ENCODE data around the gene ARMS2.

ARMS2 gene

DNA sequence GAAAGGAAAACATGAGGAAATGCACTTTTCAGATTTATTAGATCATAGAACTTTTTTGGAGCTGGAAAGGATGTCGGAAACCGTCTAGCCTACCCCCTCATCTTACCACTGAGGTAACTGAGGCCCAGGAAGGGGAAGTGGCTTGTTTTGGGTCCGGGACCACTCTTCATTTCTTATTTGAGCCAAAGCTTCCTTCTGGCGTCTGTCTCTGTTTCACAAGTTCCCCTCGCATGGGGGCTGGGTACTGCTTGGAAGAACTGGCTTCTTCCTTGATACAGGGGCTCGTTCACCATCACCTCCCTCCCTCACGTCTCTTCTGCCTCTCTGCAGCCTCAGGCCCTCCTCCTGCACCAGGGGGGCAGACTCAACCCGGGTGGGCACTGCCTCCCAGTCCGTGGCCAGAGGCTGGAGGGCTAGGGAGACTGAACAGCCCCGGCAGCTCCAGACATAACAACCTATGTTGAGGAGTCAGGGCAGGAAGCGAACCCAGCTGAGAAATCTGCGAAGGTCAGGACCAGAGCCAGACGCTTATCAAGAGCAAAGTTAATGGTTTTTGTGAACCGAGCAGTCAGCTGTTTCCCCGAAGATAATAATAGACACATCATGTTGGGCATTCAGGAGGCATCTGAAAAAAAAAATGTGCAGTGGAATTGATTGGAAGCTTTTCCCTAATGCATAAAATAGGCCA lies 19.8 kb downstream of the ARMS2 start:
- DNase-seq: no peak

DNA sequence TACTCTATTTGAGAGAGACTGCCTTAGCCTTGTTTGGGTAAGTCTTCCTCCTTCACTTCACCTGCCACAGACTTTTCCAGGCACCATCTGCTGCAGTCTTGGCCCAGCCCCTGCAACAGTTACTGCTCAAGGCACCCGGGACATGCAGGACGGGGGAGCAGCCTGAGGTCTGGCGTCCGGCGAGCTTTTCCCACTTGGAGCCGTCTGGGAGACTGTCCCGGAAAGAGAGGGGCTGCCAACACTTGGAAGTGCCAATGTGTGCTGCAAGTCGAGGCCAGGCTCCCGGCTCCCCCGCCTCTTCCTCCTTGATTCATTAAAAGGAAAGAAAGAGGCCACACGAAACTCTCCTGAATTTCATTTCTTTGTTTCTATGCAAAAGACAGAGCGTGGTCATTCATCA lies 20.6 kb downstream of the ARMS2 start:
- no peak for DNase-seq

DNA sequence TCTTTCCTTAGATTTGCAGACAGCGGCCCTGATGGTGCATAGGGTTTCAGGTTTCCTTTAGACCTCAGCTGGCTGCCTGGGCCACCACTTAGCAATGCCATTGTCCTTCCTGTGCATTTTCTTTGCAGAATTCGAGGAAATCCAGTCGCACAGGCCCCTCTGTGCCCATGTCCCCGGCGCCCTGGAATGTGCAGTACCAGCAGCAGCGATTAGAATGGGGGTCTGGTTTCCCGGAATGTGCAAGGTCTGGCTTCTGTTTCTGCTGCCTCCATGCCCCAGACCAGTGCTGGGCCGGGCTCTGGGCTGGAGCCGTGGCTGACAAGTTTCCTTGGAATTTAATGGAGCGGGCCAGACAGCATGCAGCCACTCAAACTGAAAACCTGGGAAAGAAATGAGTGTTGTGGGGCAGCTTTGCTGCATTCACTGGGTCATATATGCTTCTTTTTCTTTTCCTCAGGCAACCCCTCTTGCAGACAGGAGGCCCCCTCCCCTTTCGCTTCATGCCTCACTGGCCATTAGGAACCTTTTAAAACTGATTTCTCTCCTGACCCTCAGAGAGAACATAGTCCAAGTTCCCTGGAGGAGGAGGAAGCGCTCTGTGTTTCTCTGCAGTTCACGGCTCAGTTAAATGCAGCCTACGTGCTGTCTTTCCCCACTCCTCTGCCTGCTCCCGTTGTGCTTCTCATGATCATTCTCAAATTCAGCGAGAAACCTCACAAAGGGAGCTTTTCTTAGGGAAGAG lies 21.3 kb downstream of the ARMS2 start:
- DNase-seq: no peak

DNA sequence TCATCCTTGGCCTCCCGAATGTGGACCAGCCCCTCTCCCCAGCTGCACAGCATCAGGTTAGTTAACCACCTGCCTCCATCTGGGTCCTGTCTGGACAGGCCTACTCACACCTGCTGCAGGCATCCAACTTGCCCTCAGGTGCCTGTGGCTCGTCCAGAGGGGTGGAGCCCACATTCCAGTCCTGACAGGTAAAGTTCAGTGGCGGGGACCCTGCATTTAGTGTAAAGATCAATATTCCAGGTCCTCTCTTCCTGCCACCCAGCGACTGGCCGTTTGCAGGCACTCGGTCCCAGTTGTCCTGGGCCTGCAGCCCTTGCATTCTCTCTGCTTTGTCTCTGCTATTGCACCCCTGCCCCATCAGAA lies 21.9 kb downstream of the ARMS2 start:
- no peak for DNase-seq

DNA sequence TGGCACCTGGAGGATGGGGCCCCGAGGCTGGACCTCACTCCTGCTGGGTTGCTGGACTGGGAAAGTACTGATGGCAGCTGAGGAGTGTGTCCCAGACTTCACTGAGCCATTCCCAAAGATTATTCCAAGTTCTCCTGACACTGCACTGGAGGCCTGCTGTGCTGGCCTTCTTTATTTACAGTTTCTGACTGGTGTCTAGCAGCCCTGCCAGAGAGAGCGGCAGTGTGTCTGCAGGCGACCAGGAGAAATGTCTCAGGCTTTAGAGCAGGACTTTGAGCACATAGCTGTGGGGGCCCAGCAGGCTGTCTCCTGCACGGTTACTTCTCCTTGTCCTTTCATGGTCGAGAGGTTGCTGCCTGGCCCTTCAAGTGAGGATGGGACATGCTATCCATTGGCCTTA lies 23.0 kb downstream of the ARMS2 start:
- DNase-seq: no peak

DNA sequence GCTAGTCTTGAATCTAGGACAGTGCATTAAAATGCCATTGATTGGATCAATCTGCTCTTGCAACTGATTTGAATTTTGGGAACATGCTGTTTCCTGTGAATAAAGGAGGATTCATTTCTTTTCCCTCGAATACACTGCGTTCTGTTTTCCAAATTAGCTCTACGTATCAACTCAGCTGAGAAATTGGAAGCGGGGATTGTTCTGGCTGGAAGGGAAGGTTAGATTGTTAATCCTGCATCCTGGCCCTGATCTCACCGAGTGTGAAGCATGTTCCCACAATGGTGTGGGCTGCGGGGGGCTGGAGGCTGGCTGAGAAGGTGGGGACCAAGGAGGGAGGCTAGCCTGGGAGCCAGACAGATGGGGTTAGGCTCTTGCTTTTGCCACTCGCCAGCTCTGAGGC lies 24.5 kb downstream of the ARMS2 start:
- no peak for DNase-seq

DNA sequence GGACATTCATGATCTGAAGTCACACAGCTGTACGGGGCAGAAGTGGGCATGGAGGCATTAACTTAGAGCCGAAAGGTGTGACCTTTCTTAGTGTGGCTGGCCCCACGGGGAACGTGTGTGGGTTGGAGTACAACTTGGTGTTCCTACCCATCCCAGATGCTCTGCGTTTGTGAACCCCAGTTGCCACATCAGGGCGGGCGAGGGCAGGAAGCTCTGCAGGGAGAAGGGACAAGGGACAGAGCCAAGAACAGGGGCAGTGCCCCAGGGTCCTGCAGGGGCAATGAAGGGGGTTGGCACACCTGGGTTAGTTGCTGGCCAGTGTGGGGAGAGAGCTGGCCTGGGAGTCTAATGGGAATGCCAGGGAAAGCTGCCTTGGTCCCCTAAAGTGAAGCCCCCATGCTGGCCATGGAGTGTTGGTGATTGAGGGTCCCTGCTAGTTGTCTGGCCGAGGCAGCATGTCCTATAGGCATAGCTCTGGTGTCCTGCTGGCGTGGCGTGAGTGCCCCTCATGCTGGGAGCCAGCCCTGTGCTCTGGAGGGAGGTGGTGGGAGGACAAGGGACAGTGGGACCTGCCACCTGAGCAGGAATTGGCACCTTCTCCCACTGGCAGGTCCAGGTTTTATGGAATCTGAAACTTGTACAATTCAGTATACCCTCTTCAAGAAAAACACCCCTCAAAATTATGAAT lies 25.8 kb downstream of the ARMS2 start:
- no peak for DNase-seq

DNA sequence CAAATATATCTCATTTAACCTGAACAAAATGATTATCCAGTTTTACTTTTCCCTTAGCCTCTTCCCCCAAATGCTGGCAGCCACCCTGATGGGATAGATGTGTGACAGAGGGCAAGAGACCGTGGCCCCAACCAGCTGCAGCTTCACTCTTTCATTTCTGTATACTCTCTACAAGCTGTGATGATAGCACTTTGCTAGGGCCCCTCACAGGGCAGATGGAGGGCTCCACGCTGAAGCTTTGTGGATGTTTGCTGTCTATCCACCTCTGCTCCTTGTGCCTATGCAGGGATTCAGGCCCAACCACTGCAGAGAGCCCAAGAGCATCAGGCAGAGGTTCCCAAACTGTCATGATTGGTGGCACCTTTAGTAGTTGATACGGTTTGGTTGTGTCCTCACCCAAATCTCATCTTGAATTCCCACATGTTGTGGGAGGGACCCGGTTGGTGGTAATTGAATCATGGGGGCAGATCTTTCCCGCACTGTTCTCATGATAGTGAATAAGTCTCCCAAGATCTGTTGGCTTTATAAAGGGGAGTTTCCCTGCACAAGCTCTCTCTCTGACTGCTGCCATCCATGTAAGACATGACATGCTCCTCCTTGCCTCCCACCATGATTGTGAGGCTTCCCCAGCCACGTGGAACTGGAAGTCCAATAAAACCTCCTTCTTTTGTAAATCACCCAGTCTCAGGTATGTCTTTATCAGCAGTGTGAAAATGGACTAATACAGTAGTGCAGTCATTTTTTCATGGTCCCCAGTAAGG lies 27.0 kb downstream of the ARMS2 start:
- no peak for DNase-seq

DNA sequence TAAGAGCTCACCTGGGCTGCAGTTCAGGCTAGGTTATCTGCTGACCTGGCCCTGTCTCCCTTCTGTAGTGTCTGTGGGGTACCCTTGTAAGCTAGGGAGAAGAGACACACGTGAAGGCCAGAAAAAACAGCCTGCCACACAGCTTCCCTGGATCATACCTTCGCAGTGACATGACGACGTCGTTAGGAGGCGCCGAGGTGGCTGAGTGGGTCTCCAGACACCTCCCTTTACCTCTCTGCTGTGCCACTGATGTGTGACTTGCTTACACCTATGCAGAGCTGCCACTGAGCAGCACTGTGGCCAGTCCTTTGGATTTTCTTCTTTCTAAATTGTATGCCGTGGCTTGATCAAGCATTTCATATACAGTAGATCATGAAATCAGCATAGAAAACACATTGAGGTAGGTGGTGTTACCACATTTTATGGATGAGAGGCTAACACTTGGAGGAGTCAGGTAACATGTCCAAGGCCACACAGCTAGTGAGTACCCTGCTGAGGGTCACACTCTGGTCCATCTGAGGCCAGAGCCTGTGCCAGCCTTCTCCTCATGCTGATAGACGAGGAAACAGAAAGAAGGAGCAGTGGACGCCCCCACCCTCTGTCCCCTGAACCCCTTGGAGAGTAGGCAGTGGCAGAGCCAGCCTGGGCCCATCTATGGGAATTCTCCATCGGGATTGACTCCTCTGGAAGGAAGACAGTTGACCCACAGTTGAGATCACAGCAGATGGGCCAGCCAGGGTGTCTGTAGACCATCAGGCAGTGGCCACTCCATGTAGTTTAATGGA lies 30.0 kb downstream of the ARMS2 start:
- no peak for DNase-seq

DNA sequence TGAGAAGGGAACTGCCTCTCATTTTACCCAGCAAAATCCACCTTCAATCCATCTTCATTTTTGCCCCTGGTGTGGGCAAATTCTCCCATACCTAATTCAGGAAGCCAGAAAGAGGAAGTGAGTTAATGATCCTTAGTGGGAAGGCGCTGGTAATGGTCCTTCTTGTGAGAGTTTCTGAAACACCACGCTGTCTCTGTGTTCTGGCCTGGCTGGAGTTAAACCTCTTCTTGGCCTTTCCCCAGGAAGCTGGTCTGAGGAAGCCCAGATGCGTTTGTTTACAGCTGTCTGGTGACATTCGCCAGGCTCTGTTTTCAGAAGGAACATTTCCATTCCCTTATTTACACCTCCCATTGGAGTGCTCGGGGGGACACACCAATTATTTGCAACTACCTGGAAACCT lies 31.2 kb downstream of the ARMS2 start:
- no peak for DNase-seq

DNA sequence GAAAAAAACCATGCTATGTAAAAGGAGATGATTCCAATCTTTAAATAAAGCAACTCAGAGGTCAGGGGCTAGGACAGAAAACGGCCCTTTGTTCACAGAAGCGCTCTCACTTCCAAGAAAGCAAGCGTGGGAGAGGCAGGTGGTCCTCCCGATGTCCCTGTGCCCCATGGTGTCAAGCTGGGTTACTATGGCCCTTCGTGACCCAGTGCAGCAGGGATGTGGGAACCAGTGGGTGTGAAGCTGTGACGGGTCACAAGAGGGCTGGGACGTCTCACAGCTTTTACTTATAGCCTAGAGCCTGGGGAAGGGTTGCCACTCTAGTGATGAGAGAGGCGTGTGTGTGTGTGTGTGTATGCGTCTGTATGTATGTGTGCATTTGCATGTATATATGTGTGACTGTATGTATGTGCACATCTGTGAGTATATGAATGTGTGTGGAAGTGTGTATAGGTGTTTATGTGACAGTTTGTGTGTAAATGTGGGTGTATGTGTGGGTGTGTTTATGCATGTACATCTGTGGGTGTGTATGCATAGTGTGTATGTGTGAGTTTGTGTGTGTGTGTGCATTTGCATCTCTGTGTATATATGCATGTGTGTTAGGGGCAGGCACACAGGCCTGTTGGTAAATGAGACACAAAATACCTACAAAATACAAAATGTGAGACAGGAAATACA lies 32.1 kb downstream of the ARMS2 start:
- DNase-seq: no peak

DNA sequence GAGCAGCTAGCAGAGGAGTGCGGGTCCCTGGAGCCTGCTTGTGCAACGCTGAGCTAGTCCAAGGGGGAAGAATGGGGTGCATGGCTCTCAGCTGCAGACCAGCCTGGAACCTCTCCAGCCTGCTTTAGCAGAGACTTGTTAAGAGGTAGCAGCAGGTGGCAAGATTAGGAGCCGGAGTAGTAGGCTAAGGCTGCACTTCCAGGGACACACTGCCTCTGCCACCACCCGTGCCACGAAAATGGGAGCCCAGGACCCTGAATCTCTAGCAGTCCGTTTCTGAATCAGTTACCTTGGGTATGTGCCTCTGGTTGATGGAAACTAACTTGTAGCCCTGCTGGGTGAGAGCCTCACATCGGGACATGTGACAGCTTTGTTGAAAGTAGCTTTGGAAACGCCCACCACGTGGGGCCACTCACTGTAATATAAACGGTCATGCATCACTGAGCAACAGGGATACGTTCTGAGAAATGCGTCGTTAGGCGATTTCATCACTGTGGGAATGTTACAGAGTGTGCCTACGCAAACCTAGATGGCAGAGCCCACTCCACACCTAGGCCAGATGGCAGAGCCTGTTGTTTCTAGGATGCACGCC lies 32.8 kb downstream of the ARMS2 start:
- no peak for DNase-seq

DNA sequence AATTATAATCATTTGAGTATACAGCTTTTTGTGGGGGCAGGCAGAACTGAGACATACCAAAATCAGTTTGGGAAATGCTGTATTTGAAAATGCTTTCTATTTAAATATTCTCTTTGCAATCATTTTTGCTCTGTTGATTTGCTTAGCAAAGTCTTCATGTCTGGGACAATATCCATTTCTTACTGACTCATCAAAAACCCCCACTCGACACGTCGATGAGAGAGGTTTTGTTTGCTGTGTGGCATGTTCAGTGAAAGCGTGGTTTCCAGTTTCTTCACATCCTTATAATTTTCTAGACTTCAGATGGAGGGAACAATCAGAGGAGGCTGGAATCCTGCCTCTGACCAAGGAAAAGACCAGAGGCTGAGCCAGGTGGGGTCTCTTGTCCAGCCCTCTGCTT lies 35.8 kb downstream of the ARMS2 start:
- no peak for DNase-seq

DNA sequence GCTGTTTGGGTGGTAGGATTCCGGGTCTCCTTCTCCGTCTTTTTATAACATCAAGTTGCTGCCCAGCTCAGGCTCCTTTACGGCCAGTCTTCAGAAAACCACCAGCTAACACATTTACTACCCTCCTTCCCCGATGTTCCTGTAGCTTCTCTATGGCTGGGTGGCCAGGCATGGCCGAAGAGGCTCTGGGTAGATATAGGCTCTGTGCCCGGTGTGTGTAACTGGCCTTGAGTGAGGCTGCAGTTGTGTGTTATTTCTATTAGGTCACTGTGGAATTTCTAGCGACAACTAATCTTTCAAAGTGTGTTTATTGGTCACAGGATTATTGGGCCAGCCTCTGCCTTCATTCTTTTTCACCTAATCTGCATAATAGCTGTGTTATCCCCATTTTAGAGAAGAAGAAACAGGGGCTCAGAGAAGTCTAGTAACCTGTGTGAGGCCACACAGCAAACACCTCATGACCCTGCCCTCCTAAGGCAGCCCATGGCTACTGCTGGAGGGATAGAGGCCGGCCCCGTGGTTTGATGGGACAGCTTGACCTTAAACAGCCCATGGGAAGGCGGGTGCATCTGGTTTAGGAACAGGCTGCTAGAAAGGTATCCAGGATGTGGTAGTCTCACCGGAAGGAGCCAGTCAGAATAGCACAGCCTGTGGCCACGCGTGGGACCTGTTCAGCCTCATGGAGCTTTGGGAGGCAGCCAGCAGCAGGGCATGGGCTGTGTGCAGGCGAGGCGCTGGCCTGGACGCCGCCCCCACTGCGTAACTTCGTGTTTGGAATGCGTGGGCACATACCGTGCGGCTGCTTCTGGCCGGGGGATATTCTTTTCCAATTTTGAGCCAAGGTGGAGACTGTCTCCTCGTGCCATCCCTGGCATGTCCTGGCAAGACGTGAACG lies 36.6 kb downstream of the ARMS2 start:
- no peak for DNase-seq

DNA sequence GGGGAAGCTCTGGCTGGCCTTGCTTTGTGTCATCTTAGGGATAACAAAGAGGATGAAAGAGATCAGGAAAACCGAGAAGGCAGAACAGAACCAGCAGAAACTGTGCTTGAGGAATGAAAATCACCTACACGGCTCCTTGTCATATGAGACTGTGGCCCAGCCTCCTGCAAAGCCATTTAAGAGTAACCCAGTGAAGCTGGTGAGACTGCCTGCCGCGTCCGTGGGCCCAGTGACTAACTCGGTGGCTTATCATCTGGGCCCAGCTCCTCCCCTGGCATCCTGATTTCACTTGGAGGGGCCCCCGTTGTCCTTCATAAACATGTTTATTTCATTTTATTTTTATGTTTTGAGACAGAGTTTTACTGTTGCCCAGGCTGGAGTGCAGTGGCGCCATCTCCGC lies 37.6 kb downstream of the ARMS2 start:
- DNase-seq: no peak

DNA sequence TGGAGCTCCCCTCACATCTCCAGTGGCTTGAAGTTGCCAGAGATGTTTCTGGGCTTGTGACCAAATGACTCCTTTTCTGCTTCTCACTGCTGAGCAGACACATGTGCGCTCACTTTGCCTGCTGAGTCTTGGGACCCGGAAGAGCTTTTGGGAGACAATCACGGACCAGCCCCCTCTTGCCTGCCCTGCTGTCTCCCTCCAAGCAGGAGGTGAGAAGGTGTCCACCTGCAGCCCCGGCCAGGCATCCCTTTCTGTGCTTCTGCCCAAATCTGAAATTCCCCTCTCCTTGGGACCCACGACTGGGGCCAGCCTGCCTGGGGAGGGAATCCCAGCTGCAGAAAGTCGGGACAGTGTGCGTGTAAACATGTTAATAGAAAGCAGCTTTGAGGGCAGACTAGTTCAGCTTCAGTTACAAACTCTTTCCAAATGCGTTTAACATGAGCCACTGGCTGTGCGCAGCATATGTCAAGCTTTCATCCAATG lies 38.6 kb downstream of the ARMS2 start:
- DNase-seq: no peak

DNA sequence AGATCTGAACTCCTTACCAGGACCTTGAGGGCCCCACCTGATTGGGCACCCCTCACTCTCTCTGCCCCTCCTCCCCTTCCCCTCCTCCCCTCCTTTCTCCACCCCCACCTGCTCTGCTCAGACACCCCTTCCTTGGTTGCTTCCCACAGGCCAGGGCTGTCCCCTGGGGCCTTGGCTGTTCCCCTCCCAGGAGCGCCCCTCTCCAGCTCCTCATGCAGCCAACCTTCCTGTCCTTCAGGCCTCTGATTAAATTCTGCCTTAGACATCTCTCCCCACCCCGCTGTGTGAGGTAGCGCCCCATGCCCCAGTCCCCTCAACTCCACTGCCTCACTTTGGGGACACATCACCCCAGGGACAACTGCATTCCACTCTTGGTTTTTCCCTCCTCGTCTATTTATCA lies 39.3 kb downstream of the ARMS2 start:
- no peak for DNase-seq

DNA sequence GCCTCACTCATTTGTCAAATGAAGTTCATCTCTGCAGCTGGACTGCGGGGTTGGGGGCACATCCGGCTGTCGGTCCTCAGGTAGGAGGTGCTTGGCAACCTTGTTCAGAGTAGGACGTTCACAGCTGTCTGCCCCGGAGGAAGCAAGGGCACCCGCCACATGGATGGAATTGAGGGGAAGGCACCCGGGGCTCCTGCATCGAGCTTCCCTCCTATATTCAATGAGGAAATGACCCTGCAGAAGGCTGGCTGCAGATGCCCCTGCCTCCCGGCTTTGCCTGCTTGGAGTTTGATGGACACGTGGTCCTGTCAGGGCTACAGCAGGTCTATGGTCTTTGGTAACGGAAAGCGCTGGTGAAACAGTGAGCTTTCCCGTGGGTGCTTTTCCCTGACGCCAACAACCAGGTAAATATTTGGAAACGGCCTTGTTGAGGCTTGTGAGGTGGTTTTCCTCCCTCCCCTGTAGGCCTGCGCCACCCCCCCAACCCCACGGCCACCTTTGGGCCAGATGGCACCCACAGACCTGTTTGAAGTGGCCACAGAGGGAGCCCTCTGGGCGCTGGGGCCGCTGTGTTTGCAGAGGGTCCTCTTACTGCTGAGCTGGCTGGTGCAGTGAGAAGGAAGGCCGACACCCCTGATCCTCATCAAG lies 39.8 kb downstream of the ARMS2 start:
- DNase-seq: no peak

DNA sequence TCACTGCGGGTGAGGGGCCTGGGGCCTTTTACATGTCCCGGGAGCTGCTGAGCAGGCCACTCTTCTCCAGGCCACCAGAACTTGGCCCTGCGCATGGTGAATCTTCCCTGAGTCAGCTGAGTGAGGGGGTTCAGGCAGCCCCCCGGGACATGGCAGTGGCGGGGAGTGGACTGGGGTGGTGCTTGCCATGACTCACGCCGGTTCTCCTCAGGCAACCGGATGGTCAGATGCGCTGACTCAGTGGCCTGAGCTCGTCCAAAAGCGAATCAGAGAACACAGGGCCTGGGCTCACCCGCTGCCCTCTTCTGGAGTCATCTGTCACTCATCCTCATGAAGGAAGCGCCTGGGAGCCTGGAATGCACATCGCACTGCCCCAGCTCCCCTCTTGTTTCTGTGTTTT lies 40.4 kb downstream of the ARMS2 start:
- no peak for DNase-seq

Data from activated CD4-positive, CD25-positive, alpha-beta regulatory T cell (primary cell).